AG10803 (cell line): ENCODE data around the gene PIGQ.
"Not testable (repeated sequence)": the region's sequence is repeated elsewhere in the genome, so short reads cannot be mapped to it uniquely, and the experiment has no call there.

Experiments
- DNase-seq: peaks from one replicate; pipeline ENCODE4 v3.0.0; 2010; ENCODE audit warnings: low read depth
- H3K4me3 ChIP-seq: 2 replicates; pipeline ENCODE4 v1.5.1; 2011; ENCODE audit warnings: mild to moderate bottlenecking, low read length, control low read depth
- TF ChIP-seq, protein P1 (sequence below): conservative IDR thresholded peaks from 2 replicates; pipeline ENCODE4 v1.5.1; 2011; ENCODE audit warnings: mild to moderate bottlenecking, low read length, control low read depth, inconsistent platforms

PIGQ gene

DNA sequence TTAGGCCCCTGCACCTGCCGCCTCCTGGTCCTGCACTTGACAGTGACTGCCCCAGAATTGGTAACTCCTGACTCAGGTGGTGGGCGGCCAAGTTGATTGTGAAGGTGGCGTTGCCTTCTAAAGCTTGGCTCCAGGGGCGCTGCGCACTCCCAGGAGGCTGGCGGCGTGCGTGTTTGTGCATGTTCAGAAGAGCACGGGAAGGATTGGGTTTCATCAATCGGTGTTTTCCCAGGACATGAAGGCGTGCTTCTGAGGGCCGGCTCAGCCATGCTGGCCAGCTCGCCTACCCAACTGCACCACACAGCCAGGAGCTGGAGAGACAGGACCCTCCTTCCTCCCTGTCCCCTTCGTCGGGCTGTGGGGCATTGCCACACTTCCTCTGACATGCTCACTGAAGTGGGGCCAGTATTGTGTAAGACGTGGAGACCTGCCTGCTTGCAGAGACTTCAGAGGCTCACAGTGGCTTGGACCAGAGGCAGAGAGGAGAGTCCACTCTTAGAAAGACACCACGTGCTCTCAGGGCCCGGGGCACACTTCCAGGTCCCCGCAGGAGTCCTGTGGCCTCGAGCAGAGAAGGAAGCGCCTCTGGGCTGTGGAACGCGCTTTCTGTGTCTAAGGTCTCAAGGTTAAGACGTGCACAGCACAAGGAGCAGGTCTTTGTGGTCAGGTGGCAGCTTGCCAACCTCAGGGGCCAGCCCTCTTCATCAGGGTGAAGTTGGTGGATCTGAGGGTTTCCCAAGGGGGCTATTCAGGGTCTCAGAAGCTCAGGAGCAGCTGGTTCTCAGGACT, 22.9 kb downstream of the PIGQ start:
- peak; percentile 43 for DNase-seq

DNA sequence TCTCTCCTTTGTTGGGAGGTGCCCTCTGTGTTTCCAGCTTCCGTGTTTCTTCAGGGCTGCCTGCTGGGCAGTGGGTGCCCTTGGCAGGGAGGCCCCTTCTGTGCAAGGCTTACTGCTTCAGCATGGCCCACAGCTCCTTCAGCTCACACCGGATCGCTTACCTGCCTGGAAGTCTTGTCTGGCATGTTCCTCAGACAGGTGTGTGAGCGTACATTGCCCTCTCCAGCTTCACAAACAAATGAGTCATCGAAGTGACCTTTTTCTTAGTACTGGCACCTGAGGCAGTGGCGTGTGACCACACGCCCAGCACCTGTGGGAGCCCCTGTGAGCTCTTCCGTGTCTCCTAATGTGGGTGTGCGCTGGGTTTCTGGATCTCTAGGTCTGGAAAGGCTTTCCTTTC, 23.6 kb downstream of the PIGQ start:
- TF ChIP-seq, protein P1, sequence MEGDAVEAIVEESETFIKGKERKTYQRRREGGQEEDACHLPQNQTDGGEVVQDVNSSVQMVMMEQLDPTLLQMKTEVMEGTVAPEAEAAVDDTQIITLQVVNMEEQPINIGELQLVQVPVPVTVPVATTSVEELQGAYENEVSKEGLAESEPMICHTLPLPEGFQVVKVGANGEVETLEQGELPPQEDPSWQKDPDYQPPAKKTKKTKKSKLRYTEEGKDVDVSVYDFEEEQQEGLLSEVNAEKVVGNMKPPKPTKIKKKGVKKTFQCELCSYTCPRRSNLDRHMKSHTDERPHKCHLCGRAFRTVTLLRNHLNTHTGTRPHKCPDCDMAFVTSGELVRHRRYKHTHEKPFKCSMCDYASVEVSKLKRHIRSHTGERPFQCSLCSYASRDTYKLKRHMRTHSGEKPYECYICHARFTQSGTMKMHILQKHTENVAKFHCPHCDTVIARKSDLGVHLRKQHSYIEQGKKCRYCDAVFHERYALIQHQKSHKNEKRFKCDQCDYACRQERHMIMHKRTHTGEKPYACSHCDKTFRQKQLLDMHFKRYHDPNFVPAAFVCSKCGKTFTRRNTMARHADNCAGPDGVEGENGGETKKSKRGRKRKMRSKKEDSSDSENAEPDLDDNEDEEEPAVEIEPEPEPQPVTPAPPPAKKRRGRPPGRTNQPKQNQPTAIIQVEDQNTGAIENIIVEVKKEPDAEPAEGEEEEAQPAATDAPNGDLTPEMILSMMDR = no peak
- H3K4me3 ChIP-seq = no peak overlapping the region
- DNase-seq = no peak

More for the DNA sequence above, 22.9 kb downstream of the PIGQ start:
- TF ChIP-seq, protein P1 = no peak
- H3K4me3 ChIP-seq = no peak overlapping the region

DNA sequence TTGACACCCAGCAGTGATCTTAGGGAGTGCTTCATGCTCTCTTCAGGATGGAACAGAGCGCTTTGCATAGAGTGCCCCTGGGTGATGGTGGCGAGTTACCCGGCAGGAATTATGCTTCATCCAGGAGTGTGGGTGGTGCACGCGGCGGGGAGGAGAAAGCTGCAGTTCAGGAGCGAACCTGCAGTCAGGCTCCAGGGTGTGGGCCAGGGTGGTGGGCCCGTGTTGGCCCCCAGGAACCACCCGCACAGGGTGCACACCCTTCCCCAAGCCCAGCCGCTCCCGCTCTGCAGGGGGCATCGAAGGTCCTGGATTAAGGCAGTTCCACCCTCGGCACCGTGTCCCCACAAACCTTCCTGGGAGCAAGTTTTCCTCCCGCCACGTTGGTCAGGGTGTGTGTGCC, 24.0 kb downstream of the PIGQ start:
- no peak overlapping the region for H3K4me3 ChIP-seq
- no peak for DNase-seq
- TF ChIP-seq, protein P1 = no peak

DNA sequence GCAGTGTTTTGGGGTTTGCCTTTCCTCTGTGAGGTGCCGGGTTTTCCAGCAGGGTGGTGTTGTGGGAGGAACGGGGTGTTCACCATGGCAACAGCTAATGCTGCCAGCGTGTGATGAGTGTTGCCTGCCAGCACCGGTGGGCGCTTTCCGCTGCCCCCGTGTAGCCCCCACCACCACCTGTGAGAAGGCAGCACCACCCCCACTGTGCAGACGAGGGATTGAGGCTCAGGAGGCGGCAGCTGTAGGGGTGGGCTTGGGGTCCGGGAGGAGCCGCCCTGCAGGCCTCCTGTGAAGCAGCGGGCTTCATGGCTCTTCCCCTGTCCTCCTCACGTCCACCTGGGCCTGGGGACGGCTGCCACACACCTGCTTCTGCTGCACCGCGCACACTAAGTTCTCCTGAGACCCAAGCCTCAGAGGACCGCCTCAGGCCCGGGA, 25.3 kb downstream of the PIGQ start:
- no peak for DNase-seq
- no peak overlapping the region for H3K4me3 ChIP-seq
- TF ChIP-seq, protein P1 = no peak

DNA sequence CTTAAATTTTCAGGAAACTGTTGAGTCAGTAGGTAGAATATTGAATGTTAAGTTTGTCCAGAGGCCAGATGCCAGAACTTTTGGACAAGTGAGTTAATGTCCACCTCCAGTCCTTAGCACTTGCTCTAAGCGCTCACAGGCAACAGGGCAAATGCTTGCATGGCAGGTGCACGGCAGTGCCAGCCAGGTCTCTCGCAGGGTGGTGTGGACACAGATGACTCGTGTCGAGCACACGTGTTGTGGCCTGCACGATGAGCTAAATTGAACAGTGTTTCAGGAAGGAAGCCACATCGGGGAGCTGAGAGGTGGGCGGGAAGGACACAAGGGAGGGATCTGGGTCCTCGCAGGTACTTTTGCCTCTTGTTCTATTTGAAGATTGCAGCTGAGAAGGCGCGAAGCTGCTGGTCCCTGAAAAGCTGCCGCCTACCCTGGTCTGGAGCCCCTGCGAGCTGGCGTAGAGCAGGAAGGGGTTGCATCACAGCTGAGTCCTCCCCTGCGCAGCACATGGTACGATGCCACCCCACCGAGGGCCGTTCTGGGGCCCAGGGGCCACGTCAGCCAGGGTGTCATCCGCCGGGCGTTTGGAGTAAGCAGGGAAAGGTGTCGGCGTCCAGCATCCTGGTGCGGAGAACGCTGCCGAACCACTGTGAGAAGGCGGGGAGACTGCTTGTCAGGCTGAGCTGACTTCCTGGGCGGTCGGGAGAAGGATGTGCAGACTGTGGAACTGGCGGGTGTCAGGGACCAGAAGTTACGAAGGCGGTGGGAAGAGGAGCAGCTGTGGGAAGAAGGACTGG, 26.4 kb downstream of the PIGQ start:
- no peak overlapping the region for H3K4me3 ChIP-seq
- no peak for DNase-seq
- TF ChIP-seq, protein P1 = no peak

DNA sequence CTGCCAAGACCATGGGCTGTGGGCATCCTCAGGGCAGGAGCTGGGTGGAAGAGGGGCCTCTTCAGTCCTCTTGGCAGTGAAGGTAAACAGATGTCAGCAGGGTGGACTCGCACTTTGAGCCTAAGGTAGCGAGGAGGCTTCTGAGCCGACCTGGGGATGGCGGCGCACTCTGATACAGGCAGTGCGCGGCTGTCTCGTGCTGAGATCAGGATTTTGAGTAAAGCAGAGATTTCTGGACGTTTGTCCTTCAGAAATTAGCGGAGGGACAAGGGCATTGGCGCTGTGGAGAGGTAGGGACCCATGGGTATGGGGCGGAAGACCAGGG, 26.9 kb downstream of the PIGQ start:
- TF ChIP-seq, protein P1 = no peak
- no peak for DNase-seq
- H3K4me3 ChIP-seq = no peak overlapping the region

DNA sequence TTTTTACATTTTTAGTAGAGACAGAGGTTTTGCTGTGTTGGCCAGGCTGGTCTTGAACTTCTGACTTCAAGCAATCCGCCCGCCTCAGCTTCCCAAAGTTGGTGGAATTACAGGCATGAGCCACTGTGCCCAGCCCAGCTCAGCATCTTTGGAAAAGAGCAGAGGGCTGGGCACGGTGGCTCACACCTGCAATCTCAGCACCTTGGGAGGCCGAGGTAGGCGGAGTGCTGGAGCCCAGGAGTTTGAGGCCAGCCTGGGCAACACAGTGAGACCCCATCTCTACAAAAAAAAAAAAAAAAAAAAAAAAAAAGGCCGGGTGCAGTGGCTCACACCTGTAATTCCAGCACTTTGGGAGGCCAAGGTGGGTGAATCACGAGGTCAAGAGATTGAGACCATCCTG, 27.9 kb downstream of the PIGQ start:
- not testable (repeated sequence) for DNase-seq, H3K4me3 ChIP-seq
